GM19035 (cell line): ENCODE results near the gene STXBP6.

ENCODE experiments used
- ATAC-seq: cut with Tn5 transposase; IDR thresholded peaks from one replicate; pipeline ENCODE4 v1.9.1; 2021; ENCODE audit not compliant: unreplicated experiment

Gene STXBP6

GRCh38 chr14:24863968-24864684 is 185.8 kb downstream of the STXBP6 start:
- no peak for ATAC-seq

DNA sequence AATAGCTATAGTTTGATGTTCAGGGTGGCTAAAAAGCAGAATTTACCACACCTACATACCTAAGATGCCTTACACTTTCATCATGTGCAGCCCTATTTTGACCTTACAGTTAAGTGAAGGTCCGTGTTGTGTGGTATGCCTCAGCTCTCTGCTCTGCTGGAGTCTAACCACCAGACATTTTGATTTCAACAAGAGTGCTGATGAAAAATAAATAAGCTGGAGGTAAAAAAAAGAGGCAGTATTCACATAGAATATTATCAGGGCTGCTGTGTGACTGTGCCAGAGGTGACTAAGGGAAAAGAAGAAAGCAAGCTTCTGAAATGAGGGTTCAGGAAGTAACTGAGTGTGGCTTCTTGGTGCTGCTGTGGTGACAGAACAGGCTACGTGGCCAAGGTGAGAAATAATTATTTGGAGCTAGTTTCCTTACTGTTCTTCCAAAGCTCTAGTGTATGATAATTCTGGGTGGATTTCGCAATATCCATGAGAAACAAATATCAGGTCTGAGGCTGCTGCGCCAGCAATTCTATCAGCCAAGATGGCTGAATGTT is 188.8 kb downstream of the STXBP6 start:
- no peak for ATAC-seq

DNA sequence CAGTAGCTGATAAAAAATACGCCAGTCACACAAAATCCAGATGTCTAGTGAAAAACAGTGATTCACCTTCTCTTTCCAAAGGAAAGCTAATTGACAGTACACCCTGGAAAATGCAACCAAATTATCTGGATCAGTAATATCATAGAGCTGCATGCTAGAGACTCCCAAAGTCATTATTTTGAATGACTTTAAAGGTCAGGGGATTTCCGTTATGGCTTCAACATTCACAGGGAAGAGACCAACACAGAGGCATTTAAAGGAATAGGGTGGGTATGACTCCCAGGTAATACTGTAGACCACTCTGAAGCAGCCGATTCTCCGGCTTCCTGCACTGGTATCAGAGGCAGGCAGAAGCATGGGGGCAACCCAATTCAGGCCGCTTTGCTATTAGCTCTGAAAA is 190.4 kb downstream of the STXBP6 start:
- ATAC-seq = no peak

- ATAC-seq = no peak
Measured at GRCh38 chr14:24858684-24859083, 191.3 kb downstream of the STXBP6 start.

DNA sequence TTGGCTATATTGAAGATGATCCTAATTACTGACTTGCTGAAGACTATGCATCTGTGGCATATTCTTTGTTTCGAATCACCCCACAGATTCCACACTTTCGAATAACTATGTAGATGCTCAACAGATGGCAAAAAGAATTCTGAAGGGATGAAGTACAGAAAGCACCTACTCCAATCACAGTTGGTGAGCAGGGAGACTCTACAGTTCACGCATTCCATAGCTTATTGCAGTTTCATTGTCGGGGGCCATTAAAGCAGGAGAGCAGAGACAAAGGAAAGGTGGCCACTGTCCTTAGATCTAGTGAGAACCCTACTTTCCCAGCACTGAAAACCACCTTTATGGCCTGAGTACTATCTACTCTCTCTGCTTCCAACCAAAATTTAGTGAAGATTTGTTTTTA is 191.9 kb downstream of the STXBP6 start:
- no peak for ATAC-seq

- ATAC-seq = no peak
Measured at GRCh38 chr14:24857277-24857676, 192.7 kb downstream of the STXBP6 start.

GRCh38 chr14:24853446-24853845 is 196.5 kb downstream of the STXBP6 start:
- no peak for ATAC-seq

DNA sequence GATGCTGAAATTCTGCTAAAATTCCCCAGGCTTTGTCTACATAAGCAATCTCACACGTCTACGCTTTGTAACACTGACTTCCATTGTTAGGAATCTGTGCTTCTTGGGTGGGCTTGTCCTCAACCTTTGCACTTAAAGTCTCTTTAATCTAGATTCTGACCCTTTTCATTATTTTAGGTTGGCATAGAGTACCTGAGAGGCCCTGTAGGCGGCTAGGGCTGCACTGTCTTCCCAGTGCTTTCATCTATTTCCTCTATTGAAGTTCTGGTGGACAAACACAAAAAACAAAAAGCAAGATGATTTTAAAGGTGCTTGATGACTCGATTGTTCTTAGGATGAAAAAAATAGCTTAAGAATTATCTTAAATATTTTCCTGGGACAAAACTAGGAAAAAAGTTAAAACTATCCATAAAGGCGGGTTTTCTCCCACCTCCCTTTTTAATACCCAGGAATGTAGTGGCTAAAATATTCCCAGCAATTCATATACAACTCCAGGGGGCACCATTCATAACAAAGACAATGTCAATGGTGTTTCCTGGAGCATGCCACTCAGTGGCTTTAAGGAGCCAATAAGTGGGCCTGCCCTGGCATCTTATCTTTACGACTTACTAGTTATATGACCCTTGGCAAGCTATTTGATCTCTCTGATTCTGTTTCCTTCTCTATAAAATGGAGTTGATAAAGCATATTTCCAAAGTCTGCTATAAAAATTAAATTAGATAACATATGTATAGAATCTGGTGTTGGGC is 197.5 kb downstream of the STXBP6 start:
- no peak for ATAC-seq

DNA sequence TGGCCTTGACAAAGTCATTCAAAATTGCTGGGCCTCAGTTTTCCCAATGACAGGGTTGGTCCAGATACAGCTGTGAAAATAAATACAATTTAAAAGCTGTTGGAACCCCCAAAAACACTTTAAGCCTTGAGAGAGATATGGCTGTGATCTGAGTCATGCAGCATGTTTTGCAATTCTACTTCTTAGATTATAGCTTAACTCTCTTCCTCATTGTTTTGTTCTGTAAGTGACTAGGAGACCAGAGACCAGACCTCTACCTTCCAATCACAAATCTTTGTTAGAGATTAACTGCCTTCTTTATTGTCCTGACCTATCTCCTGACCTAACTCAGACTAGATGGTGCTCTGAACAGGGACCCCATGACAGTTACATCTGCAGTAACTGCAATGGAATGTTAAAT is 198.1 kb downstream of the STXBP6 start:
- ATAC-seq = no peak

- ATAC-seq = no peak
Measured at GRCh38 chr14:24851406-24851805, 198.5 kb downstream of the STXBP6 start.

- no peak for ATAC-seq
Measured at GRCh38 chr14:24850072-24850471, 199.9 kb downstream of the STXBP6 start.

GRCh38 chr14:24849471-24849870 is 200.5 kb downstream of the STXBP6 start:
- no peak for ATAC-seq

GRCh38 chr14:24848102-24848790 is 201.7 kb downstream of the STXBP6 start:
- no peak for ATAC-seq

DNA sequence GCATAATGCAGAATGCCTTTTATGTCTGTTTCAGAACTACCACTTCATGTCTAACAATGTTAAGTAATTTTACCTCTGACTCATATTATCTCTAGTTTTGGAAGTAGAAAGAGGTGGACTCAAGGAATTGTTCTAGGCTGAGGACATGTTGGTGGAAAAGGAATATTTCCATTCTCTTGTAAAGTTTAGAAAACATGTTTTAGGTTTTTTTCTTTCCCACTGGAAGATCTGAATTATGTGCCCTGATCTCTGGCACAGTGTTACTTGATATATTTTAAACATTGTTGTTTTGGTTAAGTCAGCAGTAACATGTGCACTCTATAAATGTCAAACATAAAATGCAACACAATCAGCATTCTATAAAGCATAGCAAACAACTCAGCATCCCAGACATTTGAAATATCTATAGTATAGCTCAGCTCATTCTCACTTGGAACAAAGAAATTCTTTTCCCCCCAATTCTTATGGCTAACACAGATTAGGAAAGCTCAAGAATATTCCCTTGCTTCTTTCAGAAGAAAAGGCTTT is 202.3 kb downstream of the STXBP6 start:
- ATAC-seq = no peak

GRCh38 chr14:24846261-24846660 is 203.7 kb downstream of the STXBP6 start:
- no peak for ATAC-seq

- no peak for ATAC-seq
Measured at GRCh38 chr14:24845851-24846250, 204.1 kb downstream of the STXBP6 start.

GRCh38 chr14:24844011-24844410 is 205.9 kb downstream of the STXBP6 start:
- ATAC-seq = no peak

DNA sequence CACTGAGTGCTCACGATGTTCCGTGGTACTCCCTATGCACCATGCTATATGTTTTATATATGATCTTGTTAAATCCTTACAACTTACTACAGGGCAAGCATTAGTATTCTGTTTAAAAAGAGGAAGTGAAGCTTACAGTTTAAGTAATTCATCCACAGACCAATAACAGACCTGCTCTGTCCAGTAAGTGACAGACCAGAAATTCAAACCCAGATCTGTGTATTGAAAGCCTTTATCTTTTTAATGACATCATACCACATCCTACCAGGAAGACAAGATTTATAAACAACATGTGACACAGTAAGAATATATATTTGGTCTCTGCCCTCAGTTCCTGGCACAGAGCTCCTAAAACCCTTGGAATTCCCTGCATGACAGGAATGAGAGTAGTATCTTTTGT is 206.5 kb downstream of the STXBP6 start:
- ATAC-seq = peak; percentile 78

DNA sequence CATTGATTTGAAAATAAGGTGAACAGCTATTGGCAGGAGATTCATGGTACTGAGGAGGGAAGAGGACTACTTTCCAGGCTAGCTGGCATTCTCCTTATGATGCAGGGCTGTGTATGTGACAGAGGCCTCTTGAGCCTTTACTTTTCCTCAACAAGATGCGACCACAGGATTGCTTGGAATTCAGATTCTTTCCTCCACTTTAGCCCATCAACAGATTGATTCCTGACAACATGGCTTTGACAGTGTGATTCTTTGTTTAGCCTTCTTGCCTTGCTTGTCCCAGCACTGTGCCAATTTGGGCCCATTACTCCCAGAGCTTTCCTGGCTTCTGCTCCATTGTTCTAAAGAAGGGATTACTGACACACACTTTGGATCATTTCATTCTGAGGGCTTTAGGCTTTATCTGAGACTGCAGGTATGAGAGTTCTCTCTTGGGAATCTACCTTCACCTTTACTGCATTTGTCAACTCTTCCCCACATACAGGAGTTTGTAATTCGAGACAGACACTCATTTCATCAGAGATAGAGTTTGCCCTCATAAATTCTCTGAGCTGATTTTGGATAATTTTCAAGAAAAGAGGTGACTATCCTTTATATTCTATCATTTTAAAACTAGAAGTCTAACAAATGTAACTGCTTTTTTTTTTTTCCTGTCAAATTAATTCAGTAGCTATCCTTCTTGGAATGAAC is 209.6 kb downstream of the STXBP6 start:
- no peak for ATAC-seq

DNA sequence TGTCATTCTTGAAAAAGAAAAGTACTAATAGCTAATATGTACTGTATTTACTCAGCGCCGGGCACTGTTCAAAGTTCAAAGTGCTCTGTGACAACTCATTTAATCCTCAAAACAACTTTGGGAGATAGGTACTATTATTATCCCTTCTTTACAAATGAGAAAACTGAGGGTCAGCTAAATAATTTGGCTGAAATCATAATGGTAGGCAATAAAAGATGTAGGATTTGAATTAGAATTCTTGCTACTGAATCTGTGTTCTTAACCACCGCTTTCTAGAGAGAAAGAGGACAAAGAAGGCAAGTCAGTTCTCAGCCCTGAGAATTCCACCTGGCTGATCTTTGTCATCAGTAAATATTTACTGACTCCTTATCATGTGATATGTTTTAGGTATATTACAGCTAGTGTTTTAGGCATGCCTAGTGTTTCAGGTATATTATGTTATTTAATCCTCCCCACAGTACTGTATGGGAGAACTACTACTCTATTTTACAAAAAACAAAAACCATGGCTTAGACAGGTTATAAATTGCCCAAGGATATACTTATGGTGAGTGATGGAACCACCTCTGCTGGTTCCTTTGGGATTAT is 210.2 kb downstream of the STXBP6 start:
- no peak for ATAC-seq
